NCI-H345 (cell line): Measurements from ENCODE around the gene DNAH1.

Experiments
- DNase-seq: peaks from one replicate; lab custom pipeline; 2025; lab: John Stamatoyannopoulos, UW

DNAH1 gene

GRCh38 chr3:52433996-52434479 is 117.9 kb downstream of the DNAH1 start:
- DNase-seq, result no peak

GRCh38 chr3:52434491-52435115 is 118.5 kb downstream of the DNAH1 start:
- DNase-seq, result no peak

- no peak for DNase-seq
These were observed 119.4 kb downstream of the DNAH1 start for GRCh38 chr3:52435246-52436101.

GRCh38 chr3:52436500-52437149 is 120.5 kb downstream of the DNAH1 start:
- no peak for DNase-seq

GRCh38 chr3:52437326-52438103 is 121.4 kb downstream of the DNAH1 start:
- DNase-seq, result no peak

- no peak for DNase-seq
These were observed 121.9 kb downstream of the DNAH1 start for GRCh38 chr3:52438104-52438376.

- no peak for DNase-seq
These were observed 122.7 kb downstream of the DNAH1 start for GRCh38 chr3:52438579-52439425.

- no peak for DNase-seq
These were observed 123.5 kb downstream of the DNAH1 start for GRCh38 chr3:52439426-52440248.

- DNase-seq, result no peak
These were observed 124.1 kb downstream of the DNAH1 start for GRCh38 chr3:52440249-52440551.

GRCh38 chr3:52440671-52441070 is 124.6 kb downstream of the DNAH1 start:
- DNase-seq, result no peak

- DNase-seq, result no peak
These were observed 125.1 kb downstream of the DNAH1 start for GRCh38 chr3:52441091-52441771.

GRCh38 chr3:52441772-52442332 is 125.7 kb downstream of the DNAH1 start:
- no peak for DNase-seq

- no peak for DNase-seq
These were observed 126.5 kb downstream of the DNAH1 start for GRCh38 chr3:52442409-52443267.

GRCh38 chr3:52443268-52443610 is 127.1 kb downstream of the DNAH1 start:
- no peak for DNase-seq

- DNase-seq, result no peak
These were observed 127.9 kb downstream of the DNAH1 start for GRCh38 chr3:52443791-52444687.

GRCh38 chr3:52444860-52445793 is 129.0 kb downstream of the DNAH1 start, which contains the start of gene SEMA3G:
SEMA3G (minus strand) TSS chr3:52445103; CDS start chr3:52445027, 76 bp downstream.
- peak; percentile 19 for DNase-seq

- no peak for DNase-seq
These were observed 129.9 kb downstream of the DNAH1 start for GRCh38 chr3:52446042-52446441.
